ENCODE data around the gene PSMD14.

The PSMD14 gene

GRCh38 chr2:161414042-161415033 is 106.1 kb downstream of the PSMD14 start:
- H3K4me3 ChIP-seq (ENCODE audit: low read depth, low read length), result peak overlapping the region; percentile 47
- no peak for DNase-seq (ENCODE audit: low read depth)
- TF ChIP-seq CTCF (IDR thresholded peaks at IDR 0.05; ENCODE audit: low read depth, low read length, missing control alignments), result peak; percentile 24
- in situ Hi-C loops (cut with HindIII; ENCODE audit: low sequenced_read_pairs), result no loop called here

- H3K4me3 ChIP-seq (ENCODE audit: low read depth, low read length), result peak overlapping the region; percentile 47
- in situ Hi-C loops (cut with HindIII; ENCODE audit: low sequenced_read_pairs), result no loop called here
- no peak for DNase-seq (ENCODE audit: low read depth)
- TF ChIP-seq CTCF (IDR thresholded peaks at IDR 0.05; ENCODE audit: low read depth, low read length, missing control alignments), result no peak
Observed at GRCh38 chr2:161415034-161415986, 107.1 kb downstream of the PSMD14 start.

- in situ Hi-C loops (cut with HindIII; ENCODE audit: low sequenced_read_pairs), result no loop called here
- DNase-seq (ENCODE audit: low read depth), result no peak
- no peak within 1 kb of the TSS for H3K4me3 ChIP-seq (ENCODE audit: low read depth, low read length)
- TF ChIP-seq CTCF (IDR thresholded peaks at IDR 0.05; ENCODE audit: low read depth, low read length, missing control alignments), result no peak
Observed at GRCh38 chr2:161415987-161416707, 107.9 kb downstream of the PSMD14 start, which contains the start of gene TBR1. TSS of gene TBR1 (plus strand) at chr2:161416297. CDS start at chr2:161416411, 114 bp downstream.

- H3K4me3 ChIP-seq (ENCODE audit: low read depth, low read length), result no peak overlapping the region
- DNase-seq (ENCODE audit: low read depth), result no peak
- in situ Hi-C loops (cut with HindIII; ENCODE audit: low sequenced_read_pairs), result no loop called here
- no peak for TF ChIP-seq CTCF (IDR thresholded peaks at IDR 0.05; ENCODE audit: low read depth, low read length, missing control alignments)
Observed at GRCh38 chr2:161416708-161417437, 108.6 kb downstream of the PSMD14 start.

GRCh38 chr2:161417438-161418274 is 109.4 kb downstream of the PSMD14 start:
- in situ Hi-C loops (cut with HindIII; ENCODE audit: low sequenced_read_pairs), result no loop called here
- no peak for TF ChIP-seq CTCF (IDR thresholded peaks at IDR 0.05; ENCODE audit: low read depth, low read length, missing control alignments)
- no peak overlapping the region for H3K4me3 ChIP-seq (ENCODE audit: low read depth, low read length)
- DNase-seq (ENCODE audit: low read depth), result no peak
